Effector memory CD8-positive, alpha-beta T cell (primary cell): Measurements from ENCODE around the gene KRT6B.
"Not testable (repeated sequence)": the region's sequence is repeated elsewhere in the genome, so short reads cannot be mapped to it uniquely, and the experiment has no call there.

Source experiments
- ATAC-seq: fragments of 150-1000 bp; cut with Tn5 transposase; replicated peaks from 2 replicates; pipeline ENCODE4 v1.10.0; 2021; ENCODE audit warnings: mild to moderate bottlenecking, moderate library complexity
- DNase-seq, 3 experiments: peaks; one replicate each; pipeline ENCODE4 v3.0.0; 2021
- H3K27ac Mint-ChIP-seq, 2 donors: one replicate each; pipeline ENCODE4 v1.8.0; 2022; ENCODE audit warnings: mild to moderate bottlenecking in 2 of 2, mixed read lengths in 2 of 2, moderate library complexity in 2 of 2
- H3K27me3 Mint-ChIP-seq, 2 donors: one replicate each; pipeline ENCODE4 v1.8.0; 2022; ENCODE audit warnings: mixed read lengths in 2 of 2
- H3K36me3 Mint-ChIP-seq: one replicate; pipeline ENCODE4 v1.8.0; 2022; ENCODE audit warnings: mild to moderate bottlenecking, moderate library complexity, mixed read lengths; ENCODE audit not compliant: insufficient read depth
- H3K4me1 Mint-ChIP-seq, 2 donors: one replicate each; pipeline ENCODE4 v1.8.0; 2022; ENCODE audit warnings: low read depth in 2 of 2, mixed read lengths in 2 of 2
- H3K4me3 Mint-ChIP-seq, 2 donors: one replicate each; pipeline ENCODE4 v1.8.0; 2022; ENCODE audit warnings: mild to moderate bottlenecking in 2 of 2, mixed read lengths in 2 of 2, moderate library complexity in 2 of 2
- H3K9me3 Mint-ChIP-seq, 2 donors: one replicate each; pipeline ENCODE4 v1.8.0; 2022; ENCODE audit warnings: mixed read lengths in 2 of 2
- total RNA-seq, 9 experiments: gene quantifications; one replicate each; lab custom pipeline; 2026; lab: John Stamatoyannopoulos, UW

The KRT6B gene
- total RNA-seq: 0 reads per million in 9 experiments

DNA sequence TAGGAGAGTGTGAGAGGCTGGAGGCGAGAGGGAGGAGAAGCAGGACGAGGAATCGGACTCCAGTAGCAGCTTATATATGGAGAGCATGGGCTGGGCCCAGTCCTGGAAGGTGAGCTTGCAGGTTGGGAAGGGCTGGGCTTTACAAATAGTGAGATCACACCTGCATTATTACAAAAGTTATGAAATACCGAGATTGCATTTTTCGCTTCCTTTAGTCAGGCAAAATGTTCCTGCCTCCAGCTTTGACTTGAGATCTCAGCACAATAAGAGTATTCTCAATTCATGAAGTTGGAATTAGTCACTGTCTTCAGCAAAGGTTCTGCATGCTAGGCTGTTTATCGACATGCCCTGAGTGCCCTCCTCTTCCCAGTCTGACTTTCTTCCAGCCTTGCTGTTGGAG is at the start of gene KRT6B:
KRT6B (minus strand) TSS at position 46 of the 400 bp plus-strand sequence. CDS start 68 bp downstream, outside the sequence.
- DNase-seq (no peak), ATAC-seq (no peak)
- H3K4me1 Mint-ChIP-seq: peaks cover 15 to 18% of the 10 kb centered on the region in 2 donors
- H3K27ac Mint-ChIP-seq: no peak within 1 kb of the TSS
- no peak within 1 kb of the TSS for H3K4me3 Mint-ChIP-seq
- H3K27me3 Mint-ChIP-seq: peaks cover 5 to 35% of the 10 kb centered on the region in 2 donors
- peaks cover 4% of the 10 kb centered on the region for H3K36me3 Mint-ChIP-seq
- H3K9me3 Mint-ChIP-seq: no peaks in the 10 kb centered on the region

DNA sequence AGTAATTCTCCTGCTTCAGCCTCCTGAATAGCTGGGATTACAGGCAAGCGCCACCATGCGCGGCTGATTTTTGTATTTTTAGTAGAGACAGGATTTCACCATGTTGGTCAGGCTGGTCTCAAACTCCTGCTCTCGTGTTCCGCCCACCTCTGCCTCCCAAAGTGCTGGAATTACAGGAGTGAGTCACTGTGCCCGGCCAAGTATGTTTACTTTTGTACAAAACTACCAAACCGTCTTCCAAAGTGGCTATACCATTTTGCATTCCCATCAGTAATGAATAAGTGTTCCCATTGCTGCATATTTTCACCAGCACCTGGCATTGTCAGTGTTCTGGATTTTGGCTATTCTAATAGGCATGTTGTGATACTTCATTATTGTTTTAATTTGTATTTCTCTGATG is 49.5 kb upstream of the KRT6B start:
- no peak overlapping the region for H3K4me3 Mint-ChIP-seq
- H3K36me3 Mint-ChIP-seq: no peaks in the 10 kb centered on the region
- no peak for DNase-seq
- H3K27me3 Mint-ChIP-seq: peaks cover 14 to 41% of the 10 kb centered on the region in 2 donors
- ATAC-seq: no peak
- no peaks in the 10 kb centered on the region for H3K4me1 Mint-ChIP-seq
- H3K9me3 Mint-ChIP-seq: no peaks in the 10 kb centered on the region
- no peak overlapping the region for H3K27ac Mint-ChIP-seq

DNA sequence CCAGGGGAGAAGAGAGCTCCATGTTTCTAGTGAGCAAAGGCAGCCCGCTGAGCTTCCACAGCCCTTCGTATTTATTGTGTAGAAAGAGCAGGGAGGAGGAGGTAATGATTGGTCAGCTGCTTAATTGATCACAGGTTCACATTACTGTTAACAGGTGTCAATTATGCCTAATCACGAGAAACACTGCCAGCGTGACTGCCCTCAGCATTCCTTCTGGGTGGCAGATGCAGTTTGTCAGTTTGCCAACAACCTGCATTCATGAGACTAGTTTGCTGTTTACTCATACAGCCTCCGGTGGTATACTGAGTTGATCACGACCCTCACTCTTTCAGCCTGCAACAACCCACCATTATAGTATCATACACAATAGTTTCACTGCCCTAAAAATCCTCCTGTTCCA is 48.6 kb upstream of the KRT6B start:
- not testable (repeated sequence) for H3K4me3 Mint-ChIP-seq, DNase-seq, H3K36me3 Mint-ChIP-seq, ATAC-seq, H3K4me1 Mint-ChIP-seq, H3K9me3 Mint-ChIP-seq, H3K27ac Mint-ChIP-seq
- H3K27me3 Mint-ChIP-seq: peaks cover 12 to 41% of the 10 kb centered on the region in 2 donors

DNA sequence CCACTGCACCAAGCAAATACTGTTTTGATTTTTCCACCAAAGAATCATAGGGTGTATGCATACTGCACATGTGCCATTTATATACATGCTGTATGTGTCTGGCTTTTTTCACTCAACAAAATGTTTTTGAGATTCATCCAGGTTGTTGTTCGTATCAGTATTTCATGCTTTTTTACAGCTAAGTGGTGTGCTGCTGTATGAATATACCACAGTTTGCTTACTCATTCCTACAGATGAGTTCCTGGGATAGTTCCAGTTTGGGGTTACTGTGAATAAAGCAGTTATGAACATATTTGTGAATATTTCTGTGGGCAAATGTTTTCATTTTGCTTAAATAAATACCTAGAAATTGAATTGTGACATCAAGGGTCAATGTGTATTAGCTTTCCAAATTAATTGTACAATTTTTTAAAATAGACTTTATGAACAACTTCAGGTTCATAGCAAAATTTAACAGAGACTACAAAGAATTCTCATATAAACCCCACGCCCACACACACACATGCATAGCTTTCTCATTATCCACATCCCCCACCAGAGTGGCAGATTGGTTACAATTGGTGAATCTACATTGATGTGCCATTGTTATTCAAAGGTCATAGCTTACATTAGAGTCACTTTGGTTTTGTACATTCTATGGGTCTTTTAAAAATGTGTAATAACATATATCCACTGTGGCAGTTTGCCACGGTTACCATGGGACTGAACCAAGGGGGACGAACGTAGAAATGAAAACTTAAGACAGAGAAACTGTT is 48.0 kb upstream of the KRT6B start:
- ATAC-seq (no peak), DNase-seq (no peak)
- Mint-ChIP-seq H3K27ac (no peak overlapping the region), H3K36me3 (no peaks in the 10 kb centered on the region), H3K27me3 (peaks cover 12 to 46% of the 10 kb centered on the region in 2 donors), H3K9me3 (no peaks in the 10 kb centered on the region), H3K4me1 (peaks cover 4 to 5% of the 10 kb centered on the region in 2 donors), H3K4me3 (no peak overlapping the region)

DNA sequence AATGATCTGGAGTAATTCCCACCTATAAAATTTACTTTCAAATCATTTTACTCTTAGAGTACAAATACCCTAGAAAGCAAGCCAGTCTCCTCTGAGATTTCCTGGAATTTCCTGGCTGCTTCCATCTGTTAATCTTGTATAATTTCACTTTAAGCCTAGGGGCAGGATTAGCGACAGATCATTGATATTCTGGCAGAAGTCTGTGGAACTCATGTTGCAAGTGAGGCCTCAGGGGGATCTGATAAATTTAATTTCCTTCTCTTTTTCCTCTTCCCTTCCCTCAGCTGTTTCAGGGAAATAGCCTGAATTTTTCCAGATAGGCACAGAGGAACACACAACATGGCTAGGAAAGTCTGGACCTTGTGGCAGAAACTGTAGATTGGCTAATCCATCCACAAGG is 47.0 kb upstream of the KRT6B start:
- Mint-ChIP-seq H3K4me3 (no peak overlapping the region), H3K27ac (no peak overlapping the region)

DNA sequence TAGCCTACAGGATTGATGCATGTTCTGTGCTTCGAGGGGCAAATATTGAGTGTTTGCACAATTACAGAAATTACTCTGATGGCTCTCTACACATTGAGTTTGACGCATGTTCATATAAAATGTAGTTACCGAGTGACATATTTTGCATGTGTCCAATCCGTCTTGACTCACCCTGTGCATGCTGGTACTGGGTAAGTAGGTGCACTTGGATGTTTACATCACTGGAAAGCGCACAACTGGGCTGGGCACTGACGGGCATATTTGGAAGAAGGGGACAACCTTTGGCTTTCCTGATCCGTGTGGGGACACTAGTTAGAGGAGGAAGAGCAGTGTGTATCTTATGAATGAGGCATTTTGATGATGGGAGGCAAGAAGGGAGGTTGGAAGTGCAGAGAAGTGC is 46.0 kb upstream of the KRT6B start:
- Mint-ChIP-seq H3K36me3 (no peaks in the 10 kb centered on the region), H3K9me3 (no peaks in the 10 kb centered on the region), H3K4me3 (no peak overlapping the region), H3K27me3 (peaks cover 12 to 66% of the 10 kb centered on the region in 2 donors), H3K4me1 (peaks cover 4 to 5% of the 10 kb centered on the region in 2 donors), H3K27ac (no peak overlapping the region)
- ATAC-seq (no peak), DNase-seq (no peak)

More for the DNA sequence above, 47.0 kb upstream of the KRT6B start:
- Mint-ChIP-seq H3K4me1 (peaks cover 4 to 5% of the 10 kb centered on the region in 2 donors), H3K9me3 (no peaks in the 10 kb centered on the region), H3K36me3 (no peaks in the 10 kb centered on the region), H3K27me3 (peaks cover 12 to 56% of the 10 kb centered on the region in 2 donors)
- DNase-seq (no peak), ATAC-seq (no peak)

DNA sequence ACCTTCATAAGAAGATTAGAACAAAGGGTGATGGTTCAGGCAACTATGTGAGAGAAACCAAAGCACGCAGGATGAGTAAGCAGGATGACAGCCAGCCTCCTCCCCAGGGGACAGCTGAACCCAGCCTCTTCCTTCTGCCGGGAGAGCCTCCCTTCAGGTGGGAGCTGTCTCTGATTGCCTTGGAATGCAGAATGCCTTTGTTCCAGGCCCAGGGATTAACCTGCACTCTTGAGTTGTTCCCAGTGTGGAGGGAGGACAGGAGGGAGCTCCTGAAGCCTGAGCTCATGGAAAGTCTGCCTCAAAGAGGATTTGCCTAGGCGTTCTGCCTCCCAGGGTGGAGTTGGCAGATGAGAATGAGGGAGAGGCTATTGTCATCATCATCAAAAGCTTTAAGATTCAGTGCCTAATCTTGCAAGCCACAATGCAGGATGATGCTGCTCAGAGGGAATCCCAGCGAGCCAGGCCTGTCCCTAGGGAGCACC is 44.7 kb upstream of the KRT6B start:
- Mint-ChIP-seq H3K4me1 (peaks cover 4 to 5% of the 10 kb centered on the region in 2 donors), H3K9me3 (no peaks in the 10 kb centered on the region), H3K27ac (no peak overlapping the region), H3K4me3 (no peak overlapping the region), H3K36me3 (peaks cover under 1% of the 10 kb centered on the region), H3K27me3 (peaks cover 20 to 75% of the 10 kb centered on the region in 2 donors)
- no peak for ATAC-seq
- DNase-seq: no peak

DNA sequence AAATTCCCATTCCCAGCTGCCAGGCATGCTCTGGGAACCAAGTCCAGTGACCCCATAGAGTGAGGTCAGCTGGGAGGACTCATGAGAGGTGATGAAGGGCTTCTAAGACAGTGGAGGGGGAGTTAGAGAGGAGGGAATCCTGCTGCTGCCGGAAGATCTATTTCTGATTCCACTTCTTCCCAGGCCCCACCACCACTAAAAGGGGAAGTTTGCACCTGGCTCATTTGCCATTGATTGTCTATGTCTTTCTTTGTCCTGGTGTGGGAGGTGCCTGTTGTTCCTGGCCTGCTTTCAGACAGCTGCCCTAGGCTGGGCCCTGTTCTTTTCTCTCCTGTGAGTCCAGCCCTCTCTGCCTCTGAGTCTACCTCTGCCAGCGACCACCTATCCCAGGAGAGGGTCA is 44.1 kb upstream of the KRT6B start:
- peaks cover 3% of the 10 kb centered on the region for H3K36me3 Mint-ChIP-seq
- no peaks in the 10 kb centered on the region for H3K9me3 Mint-ChIP-seq
- no peak overlapping the region for H3K4me3 Mint-ChIP-seq
- DNase-seq (no peak), ATAC-seq (no peak)
- peaks cover 25 to 79% of the 10 kb centered on the region in 2 donors for H3K27me3 Mint-ChIP-seq
- H3K27ac Mint-ChIP-seq: no peak overlapping the region
- peaks cover 4 to 5% of the 10 kb centered on the region in 2 donors for H3K4me1 Mint-ChIP-seq

DNA sequence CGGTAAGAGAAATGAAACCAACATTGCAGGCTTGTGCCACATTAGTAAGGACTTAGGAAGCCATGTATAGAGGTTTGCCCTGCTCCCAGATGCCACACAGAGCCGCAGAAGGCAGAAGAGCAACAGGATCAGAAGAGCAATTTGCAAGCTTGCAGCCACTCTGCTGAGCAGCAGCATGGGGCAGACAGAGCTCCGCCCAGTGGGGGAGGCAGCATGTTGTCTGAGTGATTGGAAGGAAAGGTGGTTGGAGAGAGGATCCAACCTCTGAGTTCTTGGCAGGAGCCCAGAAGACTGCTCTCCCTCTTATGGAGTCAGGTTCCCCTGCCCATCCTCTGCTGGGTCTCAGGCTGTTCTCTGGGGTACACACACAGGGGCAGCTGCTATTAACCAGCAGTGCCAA is 43.4 kb upstream of the KRT6B start:
- ATAC-seq: no peak
- H3K4me3 Mint-ChIP-seq: no peak overlapping the region
- H3K27me3 Mint-ChIP-seq: peaks cover 28 to 85% of the 10 kb centered on the region in 2 donors
- H3K9me3 Mint-ChIP-seq: no peaks in the 10 kb centered on the region
- DNase-seq: no peak
- peaks cover 3% of the 10 kb centered on the region for H3K36me3 Mint-ChIP-seq
- H3K27ac Mint-ChIP-seq: no peak overlapping the region
- peaks cover 4 to 5% of the 10 kb centered on the region in 2 donors for H3K4me1 Mint-ChIP-seq

DNA sequence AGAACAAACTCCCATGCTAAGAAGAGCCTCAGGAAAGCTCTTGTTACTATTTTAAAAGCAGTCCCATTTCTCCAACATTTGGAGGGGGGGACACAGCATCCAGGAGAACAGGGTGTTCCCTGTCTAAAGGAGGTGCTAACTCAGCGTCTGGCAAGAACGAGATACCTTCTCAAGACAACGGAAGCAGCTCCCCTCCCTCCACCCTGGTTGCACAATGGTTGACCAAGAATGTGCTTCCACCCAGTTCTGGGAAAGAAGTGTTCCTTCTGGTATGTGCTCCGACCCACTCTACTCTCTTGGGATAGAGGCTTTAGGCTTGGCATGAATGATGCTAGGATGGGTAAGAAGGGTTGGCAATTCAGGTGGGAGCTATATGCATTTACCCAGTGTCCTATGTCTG is 42.6 kb upstream of the KRT6B start:
- Mint-ChIP-seq H3K4me3 (no peak overlapping the region), H3K27me3 (peaks cover 28 to 93% of the 10 kb centered on the region in 2 donors), H3K4me1 (peaks cover 4 to 5% of the 10 kb centered on the region in 2 donors), H3K27ac (no peak overlapping the region), H3K36me3 (peaks cover 3% of the 10 kb centered on the region), H3K9me3 (no peaks in the 10 kb centered on the region)
- ATAC-seq: no peak
- DNase-seq: no peak

DNA sequence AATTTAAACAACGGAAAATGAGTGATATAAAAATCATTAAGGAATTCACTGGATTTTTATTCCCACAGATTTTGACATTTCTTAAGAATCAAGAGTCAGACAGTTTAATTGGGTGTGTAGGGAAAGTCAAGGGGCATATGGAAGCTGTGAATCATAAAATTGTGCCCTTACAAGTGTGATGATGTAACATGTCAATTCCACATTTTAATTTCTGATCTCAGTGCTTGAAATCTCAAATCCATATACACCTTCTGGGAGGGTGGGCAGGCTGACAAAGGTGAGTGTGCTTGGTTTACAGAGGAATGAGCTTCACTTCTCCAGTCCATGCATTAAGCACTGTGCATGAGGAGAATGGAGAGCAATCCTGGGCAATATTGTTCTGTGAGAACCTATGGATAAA is 42.2 kb upstream of the KRT6B start:
- Mint-ChIP-seq H3K4me1 (peaks cover 4 to 5% of the 10 kb centered on the region in 2 donors), H3K4me3 (no peak overlapping the region), H3K27me3 (peaks cover 29 to 93% of the 10 kb centered on the region in 2 donors), H3K27ac (no peak overlapping the region), H3K9me3 (no peaks in the 10 kb centered on the region), H3K36me3 (peaks cover 3% of the 10 kb centered on the region)
- DNase-seq (no peak), ATAC-seq (no peak)

DNA sequence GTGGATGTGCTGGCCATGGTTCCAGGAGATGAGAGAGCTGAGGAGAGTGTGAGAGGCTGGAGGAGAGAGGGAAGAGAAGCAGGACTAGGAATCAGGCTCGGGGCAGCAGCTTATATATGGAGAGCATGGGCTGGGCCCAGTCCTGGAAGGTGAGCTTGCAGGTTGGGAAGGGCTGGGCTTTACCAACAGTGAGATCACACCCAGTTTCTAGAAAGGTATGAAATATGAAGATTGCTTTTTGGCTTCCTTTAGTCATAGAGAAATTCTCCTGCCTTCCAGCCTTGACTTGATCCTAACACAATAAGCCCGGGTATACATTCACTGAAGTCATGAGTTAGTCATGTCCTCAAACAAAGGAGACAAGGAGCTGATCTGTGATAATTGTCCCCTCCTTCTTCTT is 41.2 kb upstream of the KRT6B start, which contains the start of gene KRT6A:
KRT6A (minus strand) TSS at position 86 of the 400 bp plus-strand sequence; CDS start at position 17, 69 bp downstream.
- Mint-ChIP-seq H3K9me3 (no peaks in the 10 kb centered on the region), H3K4me1 (peaks cover 4 to 5% of the 10 kb centered on the region in 2 donors), H3K27ac (no peak within 1 kb of the TSS), H3K4me3 (no peak within 1 kb of the TSS), H3K27me3 (peaks cover 32 to 90% of the 10 kb centered on the region in 2 donors), H3K36me3 (peaks cover 3% of the 10 kb centered on the region)
- no peak for ATAC-seq
- no peak for DNase-seq

DNA sequence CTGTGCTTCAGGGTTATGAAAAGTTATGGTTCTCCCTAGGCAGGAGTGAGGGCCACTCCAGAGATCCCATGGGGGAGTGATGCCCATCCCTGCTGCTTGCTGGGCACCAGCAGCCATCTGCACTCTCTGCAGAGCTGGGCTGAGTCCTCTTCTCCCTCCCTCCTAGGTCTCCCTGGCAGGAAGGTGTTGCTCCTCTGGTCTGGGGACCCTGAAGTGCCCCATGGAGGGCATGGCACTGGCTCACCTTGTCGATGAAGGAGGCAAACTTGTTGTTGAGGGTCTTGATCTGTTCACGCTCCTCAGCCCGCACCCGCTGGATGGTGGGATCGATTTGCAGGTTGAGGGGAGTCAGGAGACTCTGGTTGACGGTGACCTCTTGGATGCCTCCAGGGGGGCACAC is 40.5 kb upstream of the KRT6B start:
- not testable (repeated sequence) for H3K4me1 Mint-ChIP-seq, ATAC-seq, H3K4me3 Mint-ChIP-seq, H3K9me3 Mint-ChIP-seq, H3K36me3 Mint-ChIP-seq, DNase-seq, H3K27ac Mint-ChIP-seq
- peaks cover 30 to 90% of the 10 kb centered on the region in 2 donors for H3K27me3 Mint-ChIP-seq

DNA sequence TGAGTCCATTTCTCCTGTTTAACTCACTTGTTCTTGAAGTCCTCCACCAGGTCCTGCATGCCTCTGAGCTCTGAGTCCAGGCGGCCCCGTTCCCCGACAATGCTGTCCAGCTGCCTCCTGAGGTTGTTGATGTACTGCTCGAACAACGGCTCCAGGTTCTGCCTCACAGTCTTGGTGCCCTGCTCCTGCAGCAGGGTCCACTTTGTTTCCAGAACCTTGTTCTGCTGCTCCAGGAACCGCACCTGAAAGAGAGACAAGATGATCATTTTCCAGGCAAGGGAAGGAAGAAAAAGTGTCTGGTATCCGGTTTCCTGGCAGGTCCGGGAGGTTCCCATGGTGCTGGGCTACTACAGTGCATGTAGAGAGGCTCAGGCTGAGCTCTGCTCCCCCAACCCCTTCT is 39.5 kb upstream of the KRT6B start:
- H3K4me3 Mint-ChIP-seq, H3K36me3 Mint-ChIP-seq, H3K27ac Mint-ChIP-seq, DNase-seq, H3K9me3 Mint-ChIP-seq, H3K4me1 Mint-ChIP-seq, ATAC-seq: not testable (repeated sequence)
- peaks cover 34 to 90% of the 10 kb centered on the region in 2 donors for H3K27me3 Mint-ChIP-seq
